ENCODE data around the gene GTF3C5. TPM values are rescaled to one million over a fixed set of nuclear protein-coding genes. Genes with fewer than 3 reads are reported as not detected.

GTF3C5 gene
- total and polyA plus RNA-seq, 9 of the 15 experiments (the other 6 are each of a cell fraction or from before 2014, with no cell fraction given): 3.8 to 118 (median 83.7) TPM

- TF ChIP-seq ZNF561 (CRISPR knock-in tag; conservative IDR thresholded peaks at IDR 0.05): no peak
- TF ChIP-seq ADNP (tag; IDR thresholded peaks at IDR 0.05): no peak
- TF ChIP-seq NFE2 (IDR thresholded peaks at IDR 0.05; ENCODE audit: low read depth): no peak
- no peak for TF ChIP-seq ZNF766 (CRISPR knock-in tag; conservative IDR thresholded peaks at IDR 0.05)
- no peak for TF ChIP-seq HDGF (IDR thresholded peaks at IDR 0.05)
- no peak for TF ChIP-seq TCF7L2 (IDR thresholded peaks at IDR 0.05; ENCODE audit: low read depth, low read length)
- no peak for TF ChIP-seq MCM2 (IDR thresholded peaks at IDR 0.05; ENCODE audit: low read depth)
- no peak for TF ChIP-seq ZNF41 (CRISPR knock-in tag; conservative IDR thresholded peaks at IDR 0.05)
- no peak for TF ChIP-seq MAZ (CRISPR knock-in tag; conservative IDR thresholded peaks at IDR 0.05 in 1 of 2, IDR thresholded peaks at IDR 0.05 in 1 of 2)
- TF ChIP-seq ARID1B (IDR thresholded peaks at IDR 0.05): no peak; the same call in 1 of the 2 replicates
Measured at GRCh38 chr9:133074111-133074651, 43.4 kb downstream of the GTF3C5 start (continued).

- ATAC-seq (no peak), FAIRE-seq (no peak), DNase-seq (ENCODE audit: extremely low read depth in 1 of 4, low spot score in 3 of 4) (no peak)
- no TSS peak for BruUV-seq (replicated peaks)
- no peak overlapping the region for H3K9ac ChIP-seq (ENCODE audit: insufficient read depth in 1 of 2, low read depth in 2 of 2, low read length in 2 of 2)
- TF ChIP-seq C11orf30 (IDR thresholded peaks at IDR 0.05; ENCODE audit: low read depth): no peak
- H3K9me3 ChIP-seq (replicated peaks; ENCODE audit: control insufficient read depth, insufficient read depth, low read depth, low read length): no peaks in the 10 kb centered on the region
- H3K4me1 ChIP-seq (replicated peaks in 1 of 2; ENCODE audit: control insufficient read depth in 2 of 2, insufficient read depth in 2 of 2, low read length in 2 of 2): no peaks in the 10 kb centered on the region; a peak in 1 of 5 replicates
- H3K4me3 ChIP-seq: no peak overlapping the region
- H3K27me3 ChIP-seq (ENCODE audit: control insufficient read depth in 2 of 2, insufficient read depth in 2 of 2, low read length in 2 of 2): peaks cover 23 to 35% of the 10 kb centered on the region in 2 experiments
- H3K4me2 ChIP-seq (ENCODE audit: insufficient read depth, low read length): no peak overlapping the region
- H3K36me3 ChIP-seq (ENCODE audit: control insufficient read depth, insufficient read depth, low read length): no peaks in the 10 kb centered on the region
- H4K20me1 ChIP-seq (replicated peaks; ENCODE audit: control insufficient read depth, insufficient read depth, low read length): no peaks in the 10 kb centered on the region
- no peaks in the 10 kb centered on the region for H3K79me2 ChIP-seq (ENCODE audit: control insufficient read depth, insufficient read depth, low read length)
- H3K9me1 ChIP-seq (ENCODE audit: control insufficient read depth, insufficient read depth, low read length): peaks cover 4% of the 10 kb centered on the region
- in situ Hi-C loops (cut with MboI): no loop called here
- 15% methylated on average over 4 of the region's 4 CpGs for WGBS (ENCODE audit: insufficient coverage, low coverage, missing lambda C conversion rate)
- no peak overlapping the region for H2AFZ ChIP-seq (ENCODE audit: low read depth, low read length)
- intact Hi-C loops (cut with micrococcal nuclease): no loop called here
- H3K27ac ChIP-seq (ENCODE audit: extremely low read depth, low read depth, low read length): no peak overlapping the region
- POLR2A ChIA-PET: interaction anchor here (1.0 to 1.5 kb wide), 3 partner anchors 9 to 141 kb away, joined by 3 to 4 read pairs (median 3); no protein-coding TSS in a partner anchor
- CTCF ChIA-PET (ENCODE audit: low intra/inter-chr PET ratio): no interaction called here
Measured at GRCh38 chr9:133075925-133076630, 45.3 kb downstream of the GTF3C5 start.
